Esophagus squamous epithelium (tissue), 5 donors: ENCODE data around the gene RASA4B. TPM values are rescaled to one million over a fixed set of nuclear protein-coding genes. Genes with fewer than 3 reads are reported as not detected.

Experiments
- DNase-seq: peaks from one replicate; lab custom pipeline; 2025; lab: John Stamatoyannopoulos, UW
- H3K27ac ChIP-seq, 4 donors: fragments of 200-600 bp; sonication (generic); one replicate each; pipeline ENCODE4 v1.5.1; 2016 to 2019; ENCODE audit warnings: mild to moderate bottlenecking in 1 of 4
- H3K27me3 ChIP-seq, 4 donors: fragments of 200-600 bp; sonication (generic); 1 replicate in 3 of 4; 2 replicates in 1 of 4; pipeline versions ENCODE4 v1.5.1 to v1.6.0; 2017 to 2021; ENCODE audit warnings: antibody characterized with exemption in 1 of 4
- H3K36me3 ChIP-seq, 3 donors: fragments of 200-600 bp; sonication (generic); one replicate each; pipeline ENCODE4 v1.5.1; 2016 to 2019
- H3K4me1 ChIP-seq, 3 donors: fragments of 200-600 bp; sonication (generic); one replicate each; pipeline ENCODE4 v1.5.1; 2017 to 2019
- H3K4me3 ChIP-seq, 4 donors: fragments of 200-600 bp; sonication (generic); 1 replicate in 3 of 4; 2 replicates in 1 of 4; pipeline ENCODE4 v1.5.1; 2016 to 2019; ENCODE audit warnings: mild to moderate bottlenecking in 2 of 4, moderate library complexity in 1 of 4
- H3K9me3 ChIP-seq, 3 donors: fragments of 200-600 bp; sonication (generic); one replicate each; pipeline ENCODE4 v1.5.1; 2016 to 2019
- POLR2A ChIP-seq, 4 donors: fragments of 450-650 bp; IDR thresholded peaks; one replicate each; pipeline ENCODE4 v1.6.1; 2017; ENCODE audit warnings: antibody characterized with exemption in 4 of 4, mild to moderate bottlenecking in 4 of 4, moderate library complexity in 3 of 4
- WGBS, 2 donors: methylation state at CpG; one replicate each; pipeline ENCODE4 v1.1.5; 2018; 5-methylcytosine and 5-hydroxymethylcytosine counted together
- intact Hi-C: fragments of 100-400 bp; cut with DNase I; formaldehyde crosslinking; loops from one replicate; pipeline ENCODE4 v1.15.0; 2022
- total RNA-seq, 4 donors: library from RNA; depleted of rRNA; stranded (reverse); fragments of >200 nt; gene quantifications; one replicate each; pipeline ENCODE4 v1.1.0, GENCODE V29; 2016
- TF ChIP-seq, protein P1 (sequence below), 6 experiments: fragments of 450-650 bp in 4 of 6; fragments of 200-600 bp in 2 of 6; sonication (generic) in 2 of 6; IDR thresholded peaks; one replicate each; pipeline ENCODE4 v1.5.1; 2016 to 2019; ENCODE audit warnings: antibody characterized with exemption in 6 of 6, mild to moderate bottlenecking in 4 of 6, moderate library complexity in 4 of 6
- donor health status: DM: yes; HTN: yes; CAD: no.

The RASA4B gene
- total RNA-seq, 4 donors from 2014 or later, result 0.97 to 4.2 (median 1.9) TPM

DNA sequence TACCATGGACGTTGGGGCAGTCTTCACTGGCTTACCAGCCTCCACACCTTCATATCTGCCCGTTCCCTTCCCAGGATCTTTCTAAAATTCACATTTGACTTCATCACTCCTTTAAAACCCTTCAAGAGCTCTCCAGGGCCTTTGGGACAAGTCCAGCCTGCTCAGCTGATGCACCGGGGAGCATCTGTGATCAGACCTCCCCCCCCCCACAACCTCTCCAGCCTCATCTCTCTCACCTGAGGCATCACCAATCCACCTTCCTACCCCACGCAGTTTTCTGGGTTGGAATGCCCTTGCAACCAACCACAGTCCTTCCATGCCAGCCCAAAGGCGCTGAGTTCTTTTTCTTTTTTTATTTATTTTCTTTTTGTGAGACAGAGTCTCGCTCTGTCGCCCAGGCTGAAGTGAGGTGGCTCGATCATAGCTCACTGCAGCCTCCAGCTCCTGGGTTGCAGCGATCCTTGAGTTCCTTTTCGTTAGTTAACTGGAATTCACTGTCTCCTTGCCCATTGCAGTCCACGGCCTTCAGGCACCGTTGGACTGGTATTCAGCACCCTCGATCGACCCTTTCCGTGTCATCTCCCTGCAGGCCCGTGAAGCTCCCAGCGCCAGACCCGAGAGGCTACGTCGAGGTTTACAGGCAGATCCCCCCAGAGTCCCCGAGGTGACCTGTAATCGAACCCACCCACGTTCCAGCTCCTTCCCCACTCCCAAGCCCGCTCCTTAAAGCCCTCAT lies 53.6 kb downstream of the RASA4B start:
- Histone ChIP-seq H3K9me3 (no peaks in the 10 kb centered on the region), H3K36me3 (peaks cover 0 to 31% (median 7%) of the 10 kb centered on the region in 3 donors), H3K27ac (peak overlapping the region; percentile 74 to 85 (median 79)), H3K4me1 (peaks cover 5 to 42% (median 16%) of the 10 kb centered on the region in 3 donors), H3K27me3 (no peaks in the 10 kb centered on the region), H3K4me3 (peak overlapping the region; percentile 71 to 88 (median 86))
- TF ChIP-seq, protein P1, sequence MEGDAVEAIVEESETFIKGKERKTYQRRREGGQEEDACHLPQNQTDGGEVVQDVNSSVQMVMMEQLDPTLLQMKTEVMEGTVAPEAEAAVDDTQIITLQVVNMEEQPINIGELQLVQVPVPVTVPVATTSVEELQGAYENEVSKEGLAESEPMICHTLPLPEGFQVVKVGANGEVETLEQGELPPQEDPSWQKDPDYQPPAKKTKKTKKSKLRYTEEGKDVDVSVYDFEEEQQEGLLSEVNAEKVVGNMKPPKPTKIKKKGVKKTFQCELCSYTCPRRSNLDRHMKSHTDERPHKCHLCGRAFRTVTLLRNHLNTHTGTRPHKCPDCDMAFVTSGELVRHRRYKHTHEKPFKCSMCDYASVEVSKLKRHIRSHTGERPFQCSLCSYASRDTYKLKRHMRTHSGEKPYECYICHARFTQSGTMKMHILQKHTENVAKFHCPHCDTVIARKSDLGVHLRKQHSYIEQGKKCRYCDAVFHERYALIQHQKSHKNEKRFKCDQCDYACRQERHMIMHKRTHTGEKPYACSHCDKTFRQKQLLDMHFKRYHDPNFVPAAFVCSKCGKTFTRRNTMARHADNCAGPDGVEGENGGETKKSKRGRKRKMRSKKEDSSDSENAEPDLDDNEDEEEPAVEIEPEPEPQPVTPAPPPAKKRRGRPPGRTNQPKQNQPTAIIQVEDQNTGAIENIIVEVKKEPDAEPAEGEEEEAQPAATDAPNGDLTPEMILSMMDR (IDR thresholded peaks at IDR 0.05), result no peak
- no peak for TF ChIP-seq POLR2A (IDR thresholded peaks at IDR 0.05)
- intact Hi-C loops, result loop anchor here (10.0 kb wide), 1 partner anchor 179 kb away; the partner anchor contains the start of gene SH2B2
- 12 to 14% methylated on average over 18 to 24 of the region's 24 CpGs for WGBS, 2 donors
- DNase-seq, result no peak

DNA sequence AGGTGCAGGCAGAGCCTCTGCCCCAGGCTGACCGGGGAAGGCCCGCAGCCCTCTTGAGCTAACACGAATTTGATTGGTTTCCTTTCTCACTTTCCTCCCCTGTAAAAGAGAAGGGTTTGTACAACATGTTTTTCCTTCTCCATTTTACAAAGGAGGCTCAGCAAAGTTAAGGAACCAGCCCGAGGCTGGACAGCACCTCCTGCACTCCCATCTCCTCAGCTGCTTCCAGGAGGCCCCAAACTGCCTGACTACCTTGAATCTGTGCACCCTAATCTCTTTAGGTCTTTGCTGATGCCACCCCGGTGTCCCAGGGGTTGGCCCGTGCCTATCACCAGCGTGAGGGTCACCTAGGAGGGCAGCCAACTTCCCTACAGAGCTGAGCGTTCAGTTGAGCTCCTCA lies 57.1 kb downstream of the RASA4B start:
- intact Hi-C loops, result loop anchor here (10.0 kb wide), 1 partner anchor 176 kb away; the partner anchor contains the start of gene SH2B2
- DNase-seq, result no peak
- TF ChIP-seq, protein P1 (IDR thresholded peaks at IDR 0.05), result no peak
- TF ChIP-seq POLR2A (IDR thresholded peaks at IDR 0.05), result no peak

DNA sequence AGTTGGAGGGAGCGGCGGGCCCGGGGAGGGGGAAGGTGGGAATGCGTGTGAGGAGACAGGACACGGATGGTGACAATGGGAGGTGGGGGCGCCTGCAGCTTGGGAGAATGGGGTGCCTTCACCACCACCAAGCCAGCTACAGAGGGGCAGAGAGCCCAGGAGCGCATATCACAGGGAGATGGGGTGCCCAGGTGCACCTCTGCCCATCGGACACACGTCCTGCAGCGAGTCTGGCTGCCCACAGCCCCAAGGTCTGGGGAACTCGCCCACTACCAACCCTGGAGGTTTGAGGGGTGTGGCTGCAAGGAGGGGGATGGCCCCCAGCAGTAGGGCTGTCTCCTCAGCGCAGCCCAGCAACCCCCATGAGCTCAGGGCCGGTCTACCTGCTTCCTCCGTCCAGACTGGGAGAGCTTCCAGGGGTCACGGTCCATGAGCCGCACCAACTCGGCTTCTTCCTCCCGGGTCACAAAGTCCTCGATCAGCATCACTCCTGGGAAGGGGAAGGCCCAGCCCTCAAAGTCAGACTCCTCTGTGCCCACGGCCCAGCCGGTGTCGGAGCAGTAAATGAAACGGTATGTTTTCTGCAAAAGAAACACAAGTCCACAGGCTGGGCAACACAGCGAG lies 58.2 kb downstream of the RASA4B start:
- 91 to 98% methylated on average over 11 of the region's 24 CpGs for WGBS, 2 donors
- peaks cover 5 to 17% (median 9%) of the 10 kb centered on the region in 3 donors for H3K4me1 ChIP-seq
- H3K36me3 ChIP-seq, result peaks cover 5 to 55% (median 25%) of the 10 kb centered on the region in 3 donors

More for the DNA sequence above, 57.1 kb downstream of the RASA4B start:
- peaks cover 5 to 49% (median 25%) of the 10 kb centered on the region in 3 donors for H3K36me3 ChIP-seq
- 83 to 86% methylated on average over 8 of the region's 8 CpGs for WGBS, 2 donors
- no peak overlapping the region for H3K27ac ChIP-seq
- H3K27me3 ChIP-seq, result no peaks in the 10 kb centered on the region
- H3K4me3 ChIP-seq, result no peak overlapping the region
- peaks cover 5 to 20% (median 9%) of the 10 kb centered on the region in 3 donors for H3K4me1 ChIP-seq
- H3K9me3 ChIP-seq, result no peaks in the 10 kb centered on the region

DNA sequence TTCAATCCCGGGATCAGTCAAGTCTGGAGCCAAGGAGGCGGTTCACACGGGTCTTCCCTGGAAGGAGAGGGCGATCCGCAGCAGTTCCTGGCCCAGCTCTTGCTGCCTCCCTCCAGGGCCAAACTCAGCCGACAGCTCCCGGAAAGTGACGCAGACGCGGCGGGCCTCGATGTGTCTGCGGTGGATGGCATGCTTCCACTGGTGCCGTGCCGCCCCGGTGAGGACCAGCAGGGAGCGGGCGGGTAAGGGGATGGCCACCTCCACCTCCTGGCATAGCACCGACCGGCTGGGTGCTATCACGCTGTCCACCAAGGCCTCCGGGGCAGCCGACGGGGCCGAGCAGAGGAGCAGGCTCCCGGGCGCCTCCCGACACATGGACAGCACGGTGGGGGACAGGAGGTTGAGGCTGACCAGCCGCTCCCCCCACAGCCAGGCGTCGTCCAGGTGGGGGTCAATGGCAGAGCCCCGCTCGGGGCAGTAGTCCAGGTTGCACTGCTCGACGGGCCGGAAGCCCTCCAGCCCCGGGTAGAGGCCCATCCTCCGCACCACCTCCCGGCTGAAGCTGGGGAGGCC lies 60.1 kb downstream of the RASA4B start:
- no peak for TF ChIP-seq POLR2A (IDR thresholded peaks at IDR 0.05)
- TF ChIP-seq, protein P1 (IDR thresholded peaks at IDR 0.05), result no peak
- Histone ChIP-seq H3K9me3 (no peaks in the 10 kb centered on the region), H3K4me1 (no peaks in the 10 kb centered on the region), H3K4me3 (no peak overlapping the region), H3K27me3 (no peaks in the 10 kb centered on the region), H3K27ac (no peak overlapping the region), H3K36me3 (peaks cover 5 to 55% (median 25%) of the 10 kb centered on the region in 3 donors)
- intact Hi-C loops, result no loop called here
- no peak for DNase-seq
- 100% methylated on average over 1 of the region's 40 CpGs; no CpG with 5 or more reads in 1 of the 2 donors for WGBS, 2 donors

More for the DNA sequence above, 58.2 kb downstream of the RASA4B start:
- DNase-seq, result no peak
- Histone ChIP-seq H3K27me3 (no peaks in the 10 kb centered on the region), H3K27ac (no peak overlapping the region), H3K4me3 (no peak overlapping the region), H3K9me3 (no peaks in the 10 kb centered on the region)
- TF ChIP-seq, protein P1 (IDR thresholded peaks at IDR 0.05), result no peak
- TF ChIP-seq POLR2A (IDR thresholded peaks at IDR 0.05), result no peak
- intact Hi-C loops, result no loop called here
